Osteoblast (primary cell): ENCODE measurements around the gene CCDC148. TPM values are rescaled to one million over a fixed set of nuclear protein-coding genes. Genes with fewer than 3 reads are reported as not detected.
A peak's percentile ranks its signal among the peaks of the same experiment; 100 is the strongest.

Source experiments
- DNase-seq: peaks from one replicate; pipeline ENCODE4 v3.0.0; 2011; ENCODE audit warnings: low spot score, mixed read lengths; ENCODE audit not compliant: insufficient read length; ENCODE audit errors: missing footprints
- H2AFZ ChIP-seq: 2 replicates; pipeline ENCODE4 v1.6.0; 2011; ENCODE audit warnings: mild to moderate bottlenecking, low read length
- H3K27ac ChIP-seq: 2 replicates; pipeline ENCODE4 v1.5.1; 2011; ENCODE audit warnings: mild to moderate bottlenecking, low read depth, low read length, moderate library complexity
- H3K27me3 ChIP-seq: 2 replicates; pipeline ENCODE4 v1.6.0; 2012; ENCODE audit warnings: mild to moderate bottlenecking, control low read depth, inconsistent platforms, low read length, moderate library complexity; ENCODE audit not compliant: insufficient read depth
- H3K36me3 ChIP-seq: 2 replicates; pipeline ENCODE4 v1.5.1; 2011; ENCODE audit warnings: mild to moderate bottlenecking, low read length, control low read depth, moderate library complexity; ENCODE audit not compliant: insufficient read depth
- H3K4me1 ChIP-seq: 2 replicates; pipeline ENCODE4 v1.5.1; 2011; ENCODE audit warnings: mild to moderate bottlenecking, low read length, control low read depth, moderate library complexity; ENCODE audit not compliant: insufficient read depth
- H3K4me2 ChIP-seq: 2 replicates; pipeline ENCODE4 v1.6.0; 2011; ENCODE audit warnings: mild to moderate bottlenecking, low read length; ENCODE audit not compliant: insufficient read depth
- H3K4me3 ChIP-seq: fragments of 200-600 bp; sonication (generic); 3 replicates; pipeline ENCODE4 v1.5.1; 2012; ENCODE audit warnings: mild to moderate bottlenecking, low read length, inconsistent platforms; ENCODE audit not compliant: insufficient read depth
- H3K79me2 ChIP-seq: 2 replicates; pipeline ENCODE4 v1.6.0; 2012; ENCODE audit warnings: mild to moderate bottlenecking, low read length, control low read depth, inconsistent platforms; ENCODE audit not compliant: insufficient read depth
- H3K9me3 ChIP-seq: 2 replicates; pipeline ENCODE4 v1.5.1; 2011; ENCODE audit warnings: low read depth, low read length, control low read depth
- H4K20me1 ChIP-seq: 2 replicates; pipeline ENCODE4 v1.6.0; 2012; ENCODE audit warnings: mild to moderate bottlenecking, low read length, control low read depth; ENCODE audit not compliant: insufficient read depth
- total RNA-seq: library from RNA; depleted of rRNA; stranded (reverse); fragments of >200 nt; gene quantifications from 2 replicates; pipeline ENCODE4 v1.2.3, GENCODE V29; 2012
- TF ChIP-seq, protein P1 (sequence below): IDR thresholded peaks from 2 replicates; pipeline ENCODE4 v1.5.1; 2011; ENCODE audit warnings: mild to moderate bottlenecking, low read depth, low read length, moderate library complexity; ENCODE audit errors: extremely low read depth

The CCDC148 gene
- total RNA-seq, 1 donor = 1.8 TPM

- no peak for DNase-seq
- no peak overlapping the region for H3K4me3 ChIP-seq
- no peak overlapping the region for H3K4me2 ChIP-seq
- no peak overlapping the region for H3K27ac ChIP-seq
- H4K20me1 ChIP-seq = no peaks in the 10 kb centered on the region
- H2AFZ ChIP-seq = no peak overlapping the region
- H3K79me2 ChIP-seq = no peaks in the 10 kb centered on the region
- TF ChIP-seq, protein P1, sequence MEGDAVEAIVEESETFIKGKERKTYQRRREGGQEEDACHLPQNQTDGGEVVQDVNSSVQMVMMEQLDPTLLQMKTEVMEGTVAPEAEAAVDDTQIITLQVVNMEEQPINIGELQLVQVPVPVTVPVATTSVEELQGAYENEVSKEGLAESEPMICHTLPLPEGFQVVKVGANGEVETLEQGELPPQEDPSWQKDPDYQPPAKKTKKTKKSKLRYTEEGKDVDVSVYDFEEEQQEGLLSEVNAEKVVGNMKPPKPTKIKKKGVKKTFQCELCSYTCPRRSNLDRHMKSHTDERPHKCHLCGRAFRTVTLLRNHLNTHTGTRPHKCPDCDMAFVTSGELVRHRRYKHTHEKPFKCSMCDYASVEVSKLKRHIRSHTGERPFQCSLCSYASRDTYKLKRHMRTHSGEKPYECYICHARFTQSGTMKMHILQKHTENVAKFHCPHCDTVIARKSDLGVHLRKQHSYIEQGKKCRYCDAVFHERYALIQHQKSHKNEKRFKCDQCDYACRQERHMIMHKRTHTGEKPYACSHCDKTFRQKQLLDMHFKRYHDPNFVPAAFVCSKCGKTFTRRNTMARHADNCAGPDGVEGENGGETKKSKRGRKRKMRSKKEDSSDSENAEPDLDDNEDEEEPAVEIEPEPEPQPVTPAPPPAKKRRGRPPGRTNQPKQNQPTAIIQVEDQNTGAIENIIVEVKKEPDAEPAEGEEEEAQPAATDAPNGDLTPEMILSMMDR = no peak
- H3K36me3 ChIP-seq = no peaks in the 10 kb centered on the region
- no peaks in the 10 kb centered on the region for H3K27me3 ChIP-seq
- no peaks in the 10 kb centered on the region for H3K9me3 ChIP-seq
- peaks cover 33% of the 10 kb centered on the region for H3K4me1 ChIP-seq
These were observed 46.4 kb downstream of the CCDC148 start for GRCh38 chr2:158410132-158410531.

DNA sequence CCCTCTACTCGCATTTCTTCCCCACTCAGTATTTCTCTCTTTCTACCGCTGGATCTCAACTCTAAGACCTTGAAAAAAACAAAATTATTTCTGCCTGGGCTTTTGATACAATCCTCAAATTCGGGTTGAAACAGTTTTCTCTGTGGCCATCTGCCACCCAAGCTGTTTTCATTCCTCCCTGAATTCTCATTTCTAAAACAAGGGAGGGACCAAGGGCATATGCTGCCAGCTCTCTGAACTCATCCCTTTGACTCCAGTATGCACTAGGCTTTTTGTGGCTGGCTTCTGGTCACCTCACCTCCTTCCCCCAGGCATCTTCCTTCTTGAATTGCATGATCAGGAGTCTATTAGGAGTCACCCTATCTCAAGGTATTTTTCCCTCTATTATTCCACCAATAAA is 49.5 kb downstream of the CCDC148 start:
- Histone ChIP-seq H3K4me2 (no peak overlapping the region), H3K4me3 (no peak overlapping the region)
- TF ChIP-seq, protein P1 = no peak

DNA sequence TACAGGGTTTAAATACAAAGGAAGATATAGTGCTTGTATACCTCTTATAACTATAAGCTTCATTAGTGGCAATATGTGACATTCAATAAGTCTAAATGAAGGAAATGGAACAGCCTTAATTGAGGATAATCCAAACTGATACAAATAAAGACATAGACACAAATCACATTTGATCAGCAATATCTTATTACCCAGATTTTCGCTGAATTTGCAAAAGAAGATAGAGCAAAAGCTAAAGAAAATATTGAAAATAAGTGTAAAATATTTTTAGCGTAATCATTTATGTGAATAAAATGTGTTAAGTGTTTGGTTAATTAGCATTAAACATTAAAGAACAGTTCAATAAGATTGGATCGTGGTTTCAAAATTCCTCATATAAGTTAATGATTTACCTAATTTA is 51.2 kb downstream of the CCDC148 start:
- no peaks in the 10 kb centered on the region for H3K79me2 ChIP-seq
- H3K36me3 ChIP-seq = no peaks in the 10 kb centered on the region
- H4K20me1 ChIP-seq = no peaks in the 10 kb centered on the region
- H3K27ac ChIP-seq = no peak overlapping the region
- no peak overlapping the region for H3K4me3 ChIP-seq
- no peak overlapping the region for H2AFZ ChIP-seq
- H3K9me3 ChIP-seq = no peaks in the 10 kb centered on the region
- no peak for DNase-seq
- no peak overlapping the region for H3K4me2 ChIP-seq
- no peaks in the 10 kb centered on the region for H3K27me3 ChIP-seq
- TF ChIP-seq, protein P1 = no peak
- H3K4me1 ChIP-seq = peaks cover 4% of the 10 kb centered on the region

More for the DNA sequence above, 49.5 kb downstream of the CCDC148 start:
- no peak overlapping the region for H3K27ac ChIP-seq
- peaks cover 8% of the 10 kb centered on the region for H3K4me1 ChIP-seq
- H3K79me2 ChIP-seq = no peaks in the 10 kb centered on the region
- no peaks in the 10 kb centered on the region for H4K20me1 ChIP-seq
- H3K36me3 ChIP-seq = no peaks in the 10 kb centered on the region
- H3K9me3 ChIP-seq = no peaks in the 10 kb centered on the region
- H2AFZ ChIP-seq = peak overlapping the region; percentile 46
- no peaks in the 10 kb centered on the region for H3K27me3 ChIP-seq
- DNase-seq = no peak

- no peak overlapping the region for H3K27ac ChIP-seq
- H3K27me3 ChIP-seq = no peaks in the 10 kb centered on the region
- H3K9me3 ChIP-seq = no peaks in the 10 kb centered on the region
- no peaks in the 10 kb centered on the region for H4K20me1 ChIP-seq
- peak overlapping the region; percentile 11 for H2AFZ ChIP-seq
- no peak overlapping the region for H3K4me3 ChIP-seq
- TF ChIP-seq, protein P1 = no peak
- peaks cover 4% of the 10 kb centered on the region for H3K4me1 ChIP-seq
- H3K79me2 ChIP-seq = no peaks in the 10 kb centered on the region
- DNase-seq = no peak
- no peak overlapping the region for H3K4me2 ChIP-seq
- H3K36me3 ChIP-seq = no peaks in the 10 kb centered on the region
These were observed 53.3 kb downstream of the CCDC148 start for GRCh38 chr2:158403237-158403636.
